OCI-LY7 (cell line): ENCODE measurements around the gene TMEM151B. TPM values are rescaled to one million over a fixed set of nuclear protein-coding genes. Genes with fewer than 3 reads are reported as not detected.

Experiments used
- Bru-seq: library from RNA; stranded (reverse); fragments of 400-500 nt; gene quantifications from one replicate; lab custom pipeline; 2021; lab: Mats Ljungman, UMichigan
- BruChase-seq, 2 experiments: library from RNA; stranded (reverse); fragments of 400-500 nt; gene quantifications; one replicate each; lab custom pipeline; 2021; lab: Mats Ljungman, UMichigan
- BruUV-seq: library from RNA; stranded (reverse); fragments of 400-500 nt; replicated peaks from 2 replicates; lab custom pipeline; 2021; lab: Mats Ljungman, UMichigan
- CTCF ChIA-PET: fragments of 300-600 bp; sonication (Branson Sonifier 250); formaldehyde crosslinking; loops from one replicate; lab custom pipeline; 2022; ENCODE audit warnings: antibody characterized with exemption; ENCODE audit not compliant: unreplicated experiment; lab: Charles Lee
- POLR2A ChIA-PET: fragments of 300-600 bp; sonication (Branson Sonifier 250); formaldehyde crosslinking; loops from one replicate; lab custom pipeline; 2022; ENCODE audit warnings: antibody characterized with exemption; lab: Charles Lee
- DNase-seq: peaks from one replicate; pipeline ENCODE4 v3.0.0-alpha.2; 2015; ENCODE audit warnings: low spot score
- H2AFZ ChIP-seq: fragments of 200-600 bp; sonication (generic), shearing (Covaris generic); 2 replicates; pipeline ENCODE4 v1.6.1; 2014; ENCODE audit warnings: mild to moderate bottlenecking, antibody characterized with exemption, low read length, moderate library complexity
- H3K27ac ChIP-seq: fragments of 200-600 bp; sonication (generic); 2 replicates; pipeline ENCODE4 v1.5.1; 2014; ENCODE audit warnings: mixed run types, low read depth, mild to moderate bottlenecking, moderate library complexity, low read length, inconsistent platforms; ENCODE audit not compliant: poor library complexity, severe bottlenecking
- H3K36me3 ChIP-seq: fragments of 200-600 bp; sonication (generic); 2 replicates; pipeline ENCODE4 v1.6.1; 2014; ENCODE audit warnings: mild to moderate bottlenecking, antibody characterized with exemption, low read length, moderate library complexity, mixed read lengths; ENCODE audit not compliant: insufficient read depth
- H3K4me1 ChIP-seq: fragments of 200-600 bp; sonication (generic); 2 replicates; pipeline ENCODE4 v1.5.1; 2014; ENCODE audit warnings: mild to moderate bottlenecking, low read length; ENCODE audit not compliant: insufficient read depth, poor library complexity, severe bottlenecking
- H3K4me2 ChIP-seq: fragments of 200-600 bp; sonication (generic); 2 replicates; pipeline ENCODE4 v1.6.1; 2014; ENCODE audit warnings: mild to moderate bottlenecking, low read length
- H3K4me3 ChIP-seq: fragments of 200-600 bp; sonication (generic); 2 replicates; pipeline ENCODE4 v1.5.1; 2014; ENCODE audit warnings: mild to moderate bottlenecking, low read depth, low read length; ENCODE audit not compliant: poor library complexity, severe bottlenecking
- H3K79me2 ChIP-seq: fragments of 200-600 bp; sonication (generic); 2 replicates; pipeline ENCODE4 v1.6.1; 2016; ENCODE audit warnings: low read depth, mild to moderate bottlenecking, low read length, moderate library complexity, mixed read lengths; ENCODE audit not compliant: insufficient read depth
- H3K9me2 ChIP-seq: fragments of 200-600 bp; sonication (generic); 2 replicates; pipeline ENCODE4 v1.6.1; 2016; ENCODE audit warnings: mild to moderate bottlenecking, low read length, mixed read lengths; ENCODE audit not compliant: insufficient read depth
- H3K9me3 ChIP-seq: fragments of 200-600 bp; sonication (generic); 2 replicates; pipeline ENCODE4 v1.6.1; 2014; ENCODE audit warnings: mild to moderate bottlenecking, mixed run types, low read length, mixed read lengths
- H4K20me1 ChIP-seq: fragments of 200-600 bp; sonication (generic); 2 replicates; pipeline ENCODE4 v1.6.1; 2014; ENCODE audit warnings: mild to moderate bottlenecking, antibody characterized with exemption, low read length, moderate library complexity, mixed read lengths; ENCODE audit not compliant: insufficient read depth
- EZH2phosphoT487 ChIP-seq: fragments of 200-600 bp; sonication (generic); IDR thresholded peaks from 2 replicates; pipeline ENCODE4 v1.6.1; 2018; ENCODE audit warnings: low read depth, borderline replicate concordance, mild to moderate bottlenecking, mixed run types, antibody characterized with exemption, low read length, moderate library complexity, mixed read lengths
- intact Hi-C: fragments of 100-400 bp; cut with micrococcal nuclease; formaldehyde crosslinking; loops from one replicate; pipeline ENCODE4 v1.10.0; 2022; ENCODE audit not compliant: unreplicated experiment
- long read RNA-seq: library from polyadenylated mRNA; stranded (forward); transcript quantifications from one replicate; pipeline ENCODE4 v2.0.0, GENCODE V29; 2022
- total RNA-seq, 2 experiments: library from RNA; depleted of rRNA in 1 of 2; stranded (reverse); fragments of >200 nt in 1 of 2; shearing (Covaris generic) in 1 of 2; gene quantifications; 2 replicates each; pipeline ENCODE4 v1.2.3, GENCODE V29; 2014 to 2022
- TF ChIP-seq, protein P1 (sequence below): fragments of 200-600 bp; sonication (generic); conservative IDR thresholded peaks from 2 replicates; pipeline ENCODE4 v1.5.1; 2014; ENCODE audit warnings: mild to moderate bottlenecking, antibody characterized with exemption, low read length, moderate library complexity, mixed read lengths

Gene TMEM151B
- total RNA-seq (2014; rRNA removed; shearing (Covaris generic)) (not detected in 2 replicates), total RNA-seq (2022) (0.07 and 0.15 TPM in 2 replicates), Bru-seq, nascent RNA (percentile 15 among the genes with signal in this experiment), BruChase-seq, experiment 1, labeled RNA remaining after a 6-hour chase (percentile 22 among the genes with signal in this experiment), BruChase-seq, experiment 2, labeled RNA remaining after a 2-hour chase (percentile 20 among the genes with signal in this experiment)
- long read RNA-seq = 0 reads

DNA sequence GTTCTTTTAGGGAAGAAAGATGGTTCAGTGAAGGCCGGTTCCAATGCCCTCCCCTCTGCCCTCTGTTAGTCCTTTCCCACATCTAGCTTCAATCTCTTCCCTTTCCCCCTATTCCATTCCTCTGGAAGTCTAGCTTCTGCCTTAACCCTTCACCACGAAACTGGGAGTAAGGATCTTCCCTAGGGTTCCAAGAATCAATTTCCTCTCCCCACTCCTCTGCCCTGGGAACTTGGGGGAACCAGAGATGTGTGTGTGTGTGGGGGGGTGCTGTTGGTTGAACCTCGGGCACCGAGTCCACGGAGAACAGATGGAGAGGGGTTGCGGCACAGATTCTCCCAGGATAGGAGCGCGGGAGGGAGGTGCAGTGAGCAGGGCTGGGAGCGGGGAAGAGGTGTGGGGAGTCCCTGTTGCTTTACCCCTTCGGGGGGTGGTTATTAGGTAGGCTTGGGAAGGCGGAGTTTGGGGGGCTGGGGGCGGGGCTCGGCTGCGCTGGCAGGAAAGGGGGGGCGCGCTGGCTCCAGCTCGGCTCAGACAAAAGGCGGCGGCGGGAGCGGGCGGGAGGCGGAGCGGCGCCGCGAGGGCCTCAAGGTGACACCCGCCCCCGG is at the start of gene TMEM151B:
Gene TMEM151B, plus strand, starts transcription at position 530 of the 605 bp plus-strand sequence. CDS start 293 bp downstream, outside the sequence.
- Histone ChIP-seq H4K20me1 (no peaks in the 10 kb centered on the region), H3K27ac (no peak within 1 kb of the TSS), H3K4me3 (peak within 1 kb of the TSS; percentile 32), H3K36me3 (no peaks in the 10 kb centered on the region), H3K79me2 (no peaks in the 10 kb centered on the region), H2AFZ (no peak within 1 kb of the TSS), H3K9me2 (no peaks in the 10 kb centered on the region), H3K9me3 (no peaks in the 10 kb centered on the region), H3K4me1 (peaks cover 36% of the 10 kb centered on the region), H3K4me2 (peak within 1 kb of the TSS; percentile 64)
- POLR2A ChIA-PET = interaction anchor here (0.6 to 0.7 kb wide), 2 partner anchors 117 to 1135 kb away, joined by 3 read pairs; no protein-coding TSS in a partner anchor
- TF ChIP-seq EZH2phosphoT487 = no peak; the same call in 1 of the 2 replicates
- TF ChIP-seq, protein P1, sequence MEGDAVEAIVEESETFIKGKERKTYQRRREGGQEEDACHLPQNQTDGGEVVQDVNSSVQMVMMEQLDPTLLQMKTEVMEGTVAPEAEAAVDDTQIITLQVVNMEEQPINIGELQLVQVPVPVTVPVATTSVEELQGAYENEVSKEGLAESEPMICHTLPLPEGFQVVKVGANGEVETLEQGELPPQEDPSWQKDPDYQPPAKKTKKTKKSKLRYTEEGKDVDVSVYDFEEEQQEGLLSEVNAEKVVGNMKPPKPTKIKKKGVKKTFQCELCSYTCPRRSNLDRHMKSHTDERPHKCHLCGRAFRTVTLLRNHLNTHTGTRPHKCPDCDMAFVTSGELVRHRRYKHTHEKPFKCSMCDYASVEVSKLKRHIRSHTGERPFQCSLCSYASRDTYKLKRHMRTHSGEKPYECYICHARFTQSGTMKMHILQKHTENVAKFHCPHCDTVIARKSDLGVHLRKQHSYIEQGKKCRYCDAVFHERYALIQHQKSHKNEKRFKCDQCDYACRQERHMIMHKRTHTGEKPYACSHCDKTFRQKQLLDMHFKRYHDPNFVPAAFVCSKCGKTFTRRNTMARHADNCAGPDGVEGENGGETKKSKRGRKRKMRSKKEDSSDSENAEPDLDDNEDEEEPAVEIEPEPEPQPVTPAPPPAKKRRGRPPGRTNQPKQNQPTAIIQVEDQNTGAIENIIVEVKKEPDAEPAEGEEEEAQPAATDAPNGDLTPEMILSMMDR = no peak
- intact Hi-C loops = loop anchor here (5.0 kb wide), 1 partner anchor 117 kb away; the partner anchor contains the start of gene CDC5L
- no TSS peak for BruUV-seq
- no peak for DNase-seq
- CTCF ChIA-PET = no interaction called here

DNA sequence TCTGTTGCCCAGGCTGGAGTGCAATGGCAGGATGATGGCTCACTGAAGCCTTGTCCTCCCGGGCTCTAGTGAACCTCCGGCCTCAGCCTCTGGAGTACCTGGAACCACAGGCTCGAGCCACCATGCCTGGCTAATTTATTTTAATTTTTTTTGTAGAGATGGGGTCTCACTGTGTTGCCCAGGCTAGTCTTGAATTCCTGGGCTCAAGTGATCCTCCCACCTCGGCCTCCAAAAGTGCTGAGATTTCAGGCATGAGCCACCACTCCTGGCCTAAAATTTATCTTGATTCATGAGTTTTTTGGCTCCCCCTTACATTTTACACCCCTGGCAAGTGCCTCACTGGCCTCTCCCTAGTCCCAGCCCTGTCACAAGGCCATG is 49.3 kb upstream of the TMEM151B start:
- H3K9me2 ChIP-seq = no peaks in the 10 kb centered on the region
- ChIA-PET POLR2A (interaction anchor here (0.6 kb wide), 2 partner anchors 67 to 238 kb away, joined by 3 read pairs; no protein-coding TSS in a partner anchor), CTCF (no interaction called here)
- peak overlapping the region; percentile 56 for H3K27ac ChIP-seq
- peaks cover 77% of the 10 kb centered on the region for H3K4me1 ChIP-seq
- H3K4me2 ChIP-seq = peak overlapping the region; percentile 20; the same call in 1 of the 2 replicates
- no TSS peak for BruUV-seq
- peaks cover 21% of the 10 kb centered on the region for H3K79me2 ChIP-seq
- 0 out of 2 replicates have a peak overlapping the region, but pooled peaks have one; percentile 30 for H2AFZ ChIP-seq
- no peak overlapping the region for H3K4me3 ChIP-seq
- no peak for DNase-seq
- H3K36me3 ChIP-seq = no peaks in the 10 kb centered on the region
- TF ChIP-seq, protein P1 = no peak
- TF ChIP-seq EZH2phosphoT487 = no peak
- intact Hi-C loops = loop anchor here (2.0 to 10.0 kb wide), 3 partner anchors 14 to 516 kb away; partner anchors contain the start of gene VEGFA
- H4K20me1 ChIP-seq = peaks cover 10% of the 10 kb centered on the region
- no peaks in the 10 kb centered on the region for H3K9me3 ChIP-seq
